Testis (tissue), 2 donors: ENCODE measurements around the gene CEBPG.

Experiments
- CTCF ChIP-seq, 3 experiments: fragments of 450-650 bp in 2 of 3; fragments of 200-600 bp in 1 of 3; sonication (generic) in 1 of 3; IDR thresholded peaks; one replicate each; pipeline ENCODE4 v1.5.1; 2016 to 2019; ENCODE audit warnings: antibody characterized with exemption in 3 of 3, mild to moderate bottlenecking in 2 of 3, moderate library complexity in 1 of 3
- POLR2A ChIP-seq: fragments of 450-650 bp; IDR thresholded peaks from one replicate; pipeline ENCODE4 v1.6.1; 2017; ENCODE audit warnings: antibody characterized with exemption, mild to moderate bottlenecking, moderate library complexity

- TF ChIP-seq CTCF (IDR thresholded peaks at IDR 0.05): no peak
- TF ChIP-seq POLR2A: no peak
These were observed 26.2 kb upstream of the CEBPG start for GRCh38 chr19:33347300-33347699.
